ENCODE data around the gene CCDC70. TPM values are rescaled to one million over a fixed set of nuclear protein-coding genes. Genes with fewer than 3 reads are reported as not detected.
"Not testable (repeated sequence)": the region's sequence is repeated elsewhere in the genome, so short reads cannot be mapped to it uniquely, and the experiment has no call there.

The CCDC70 gene
- total RNA-seq, 1 donor from 2014 or later = not detected

- no peaks in the 10 kb centered on the region for H3K9me3 Mint-ChIP-seq (ENCODE audit: unreplicated experiment)
- H3K36me3 Mint-ChIP-seq (ENCODE audit: unreplicated experiment) = no peaks in the 10 kb centered on the region
- no peak overlapping the region for H3K27ac Mint-ChIP-seq (ENCODE audit: unreplicated experiment)
- DNase-seq (ENCODE audit: extremely low spot score, unreplicated experiment) = no peak
- H3K27me3 Mint-ChIP-seq (ENCODE audit: unreplicated experiment) = peaks cover 13% of the 10 kb centered on the region
- H3K4me3 Mint-ChIP-seq (ENCODE audit: unreplicated experiment) = no peak overlapping the region
- peaks cover 16% of the 10 kb centered on the region for H3K4me1 Mint-ChIP-seq (ENCODE audit: unreplicated experiment)
- no peak for TF ChIP-seq CTCF (IDR thresholded peaks at IDR 0.05)
Measured at GRCh38 chr13:51906581-51906980, 44.8 kb downstream of the CCDC70 start.

GRCh38 chr13:51907040-51907732 is 45.4 kb downstream of the CCDC70 start:
- H3K27ac Mint-ChIP-seq (ENCODE audit: unreplicated experiment) = no peak overlapping the region
- peaks cover 16% of the 10 kb centered on the region for H3K4me1 Mint-ChIP-seq (ENCODE audit: unreplicated experiment)
- TF ChIP-seq CTCF (IDR thresholded peaks at IDR 0.05) = no peak
- no peak overlapping the region for H3K4me3 Mint-ChIP-seq (ENCODE audit: unreplicated experiment)
- no peaks in the 10 kb centered on the region for H3K36me3 Mint-ChIP-seq (ENCODE audit: unreplicated experiment)
- H3K27me3 Mint-ChIP-seq (ENCODE audit: unreplicated experiment) = peaks cover 16% of the 10 kb centered on the region
- no peaks in the 10 kb centered on the region for H3K9me3 Mint-ChIP-seq (ENCODE audit: unreplicated experiment)
- no peak for DNase-seq (ENCODE audit: extremely low spot score, unreplicated experiment)

GRCh38 chr13:51909265-51909664 is 47.5 kb downstream of the CCDC70 start:
- not testable (repeated sequence) for H3K9me3 Mint-ChIP-seq (ENCODE audit: unreplicated experiment); H3K27ac Mint-ChIP-seq (ENCODE audit: unreplicated experiment)

GRCh38 chr13:51910508-51910907 is 48.7 kb downstream of the CCDC70 start:
- no peaks in the 10 kb centered on the region for H3K36me3 Mint-ChIP-seq (ENCODE audit: unreplicated experiment)

More at GRCh38 chr13:51909265-51909664, 47.5 kb downstream of the CCDC70 start:
- H3K27me3 Mint-ChIP-seq (ENCODE audit: unreplicated experiment) = peaks cover 19% of the 10 kb centered on the region
- H3K4me3 Mint-ChIP-seq (ENCODE audit: unreplicated experiment); H3K36me3 Mint-ChIP-seq (ENCODE audit: unreplicated experiment); DNase-seq (ENCODE audit: extremely low spot score, unreplicated experiment): not testable (repeated sequence)
- peaks cover 16% of the 10 kb centered on the region for H3K4me1 Mint-ChIP-seq (ENCODE audit: unreplicated experiment)

GRCh38 chr13:51912091-51912490 is 50.3 kb downstream of the CCDC70 start:
- Mint-ChIP-seq H3K4me3 (ENCODE audit: unreplicated experiment) (no peak overlapping the region), H3K9me3 (ENCODE audit: unreplicated experiment) (no peaks in the 10 kb centered on the region), H3K27ac (ENCODE audit: unreplicated experiment) (no peak overlapping the region), H3K4me1 (ENCODE audit: unreplicated experiment) (peaks cover 2% of the 10 kb centered on the region), H3K36me3 (ENCODE audit: unreplicated experiment) (no peaks in the 10 kb centered on the region), H3K27me3 (ENCODE audit: unreplicated experiment) (peaks cover 19% of the 10 kb centered on the region)
- no peak for TF ChIP-seq CTCF (IDR thresholded peaks at IDR 0.05)
- no peak for DNase-seq (ENCODE audit: extremely low spot score, unreplicated experiment)

More at GRCh38 chr13:51910508-51910907, 48.7 kb downstream of the CCDC70 start:
- no peak for DNase-seq (ENCODE audit: extremely low spot score, unreplicated experiment)
- Mint-ChIP-seq H3K4me1 (ENCODE audit: unreplicated experiment) (peaks cover 16% of the 10 kb centered on the region), H3K27ac (ENCODE audit: unreplicated experiment) (no peak overlapping the region), H3K4me3 (ENCODE audit: unreplicated experiment) (no peak overlapping the region), H3K9me3 (ENCODE audit: unreplicated experiment) (no peaks in the 10 kb centered on the region), H3K27me3 (ENCODE audit: unreplicated experiment) (peaks cover 19% of the 10 kb centered on the region)
- TF ChIP-seq CTCF (IDR thresholded peaks at IDR 0.05) = no peak

Data from osteocyte (in vitro differentiated cells).